SK-N-SH (cell line): Measurements from ENCODE around the gene NCLN.
"Not testable (repeated sequence)": the region's sequence is repeated elsewhere in the genome, so short reads cannot be mapped to it uniquely, and the experiment has no call there.

Experiments
- CTCF ChIP-seq: fragments of 200-600 bp; sonication (generic); IDR thresholded peaks from 2 replicates; pipeline ENCODE4 v1.6.1; 2017; ENCODE audit warnings: antibody characterized with exemption, mild to moderate bottlenecking, moderate library complexity
- FOSL2 ChIP-seq: IDR thresholded peaks from 2 replicates; pipeline ENCODE4 v1.4.0; 2012; ENCODE audit warnings: low read depth, mild to moderate bottlenecking, moderate library complexity, borderline replicate concordance
- NFIC ChIP-seq: IDR thresholded peaks from 2 replicates; pipeline ENCODE4 v1.4.0; 2012; ENCODE audit warnings: borderline replicate concordance
- POLR2AphosphoS5 ChIP-seq: IDR thresholded peaks from 2 replicates; pipeline ENCODE4 v1.6.1; 2012; ENCODE audit warnings: low read depth, low read length
- RAD21 ChIP-seq: IDR thresholded peaks from 2 replicates; pipeline ENCODE4 v1.6.1; 2012; ENCODE audit warnings: mild to moderate bottlenecking, low read length
- RCOR1 ChIP-seq: fragments of 150-350 bp; IDR thresholded peaks from 2 replicates; pipeline ENCODE4 v1.6.1; 2017; ENCODE audit warnings: antibody characterized with exemption, low read length
- RXRA ChIP-seq: IDR thresholded peaks from 2 replicates; pipeline ENCODE4 v1.4.0; 2012; ENCODE audit warnings: low read depth, mild to moderate bottlenecking, borderline replicate concordance
- TF ChIP-seq, protein P1 (sequence below): IDR thresholded peaks from 2 replicates; pipeline ENCODE4 v1.4.0; 2012; ENCODE audit warnings: low read depth, borderline replicate concordance
- TF ChIP-seq, protein P2 (sequence below): IDR thresholded peaks from 2 replicates; pipeline ENCODE4 v1.6.1; 2012; ENCODE audit warnings: mild to moderate bottlenecking, low read depth, low read length, moderate library complexity

DNA sequence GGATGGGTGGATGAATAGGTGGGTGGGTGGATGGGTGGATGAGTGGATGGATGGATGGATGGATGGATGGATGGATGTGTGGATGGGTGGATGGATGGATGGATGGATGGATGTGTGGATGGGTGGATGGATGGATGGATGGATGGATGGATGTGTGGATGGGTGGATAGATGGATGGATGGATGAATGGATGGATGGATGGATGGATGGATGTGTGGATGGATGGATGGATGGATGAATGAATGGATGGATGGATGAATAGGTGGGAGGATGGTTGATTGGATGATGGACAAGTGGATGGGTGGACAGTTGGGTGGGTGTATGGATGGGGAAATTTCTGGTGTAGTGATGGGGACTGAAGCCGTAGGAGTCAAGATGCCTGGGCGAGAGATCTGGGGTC lies 49.9 kb downstream of the NCLN start:
- TF ChIP-seq, protein P1, sequence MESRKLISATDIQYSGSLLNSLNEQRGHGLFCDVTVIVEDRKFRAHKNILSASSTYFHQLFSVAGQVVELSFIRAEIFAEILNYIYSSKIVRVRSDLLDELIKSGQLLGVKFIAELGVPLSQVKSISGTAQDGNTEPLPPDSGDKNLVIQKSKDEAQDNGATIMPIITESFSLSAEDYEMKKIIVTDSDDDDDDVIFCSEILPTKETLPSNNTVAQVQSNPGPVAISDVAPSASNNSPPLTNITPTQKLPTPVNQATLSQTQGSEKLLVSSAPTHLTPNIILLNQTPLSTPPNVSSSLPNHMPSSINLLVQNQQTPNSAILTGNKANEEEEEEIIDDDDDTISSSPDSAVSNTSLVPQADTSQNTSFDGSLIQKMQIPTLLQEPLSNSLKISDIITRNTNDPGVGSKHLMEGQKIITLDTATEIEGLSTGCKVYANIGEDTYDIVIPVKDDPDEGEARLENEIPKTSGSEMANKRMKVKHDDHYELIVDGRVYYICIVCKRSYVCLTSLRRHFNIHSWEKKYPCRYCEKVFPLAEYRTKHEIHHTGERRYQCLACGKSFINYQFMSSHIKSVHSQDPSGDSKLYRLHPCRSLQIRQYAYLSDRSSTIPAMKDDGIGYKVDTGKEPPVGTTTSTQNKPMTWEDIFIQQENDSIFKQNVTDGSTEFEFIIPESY: not testable (repeated sequence)
- TF ChIP-seq RXRA, FOSL2, RAD21, CTCF, RCOR1, POLR2AphosphoS5, NFIC: not testable (repeated sequence)
- TF ChIP-seq, protein P2, sequence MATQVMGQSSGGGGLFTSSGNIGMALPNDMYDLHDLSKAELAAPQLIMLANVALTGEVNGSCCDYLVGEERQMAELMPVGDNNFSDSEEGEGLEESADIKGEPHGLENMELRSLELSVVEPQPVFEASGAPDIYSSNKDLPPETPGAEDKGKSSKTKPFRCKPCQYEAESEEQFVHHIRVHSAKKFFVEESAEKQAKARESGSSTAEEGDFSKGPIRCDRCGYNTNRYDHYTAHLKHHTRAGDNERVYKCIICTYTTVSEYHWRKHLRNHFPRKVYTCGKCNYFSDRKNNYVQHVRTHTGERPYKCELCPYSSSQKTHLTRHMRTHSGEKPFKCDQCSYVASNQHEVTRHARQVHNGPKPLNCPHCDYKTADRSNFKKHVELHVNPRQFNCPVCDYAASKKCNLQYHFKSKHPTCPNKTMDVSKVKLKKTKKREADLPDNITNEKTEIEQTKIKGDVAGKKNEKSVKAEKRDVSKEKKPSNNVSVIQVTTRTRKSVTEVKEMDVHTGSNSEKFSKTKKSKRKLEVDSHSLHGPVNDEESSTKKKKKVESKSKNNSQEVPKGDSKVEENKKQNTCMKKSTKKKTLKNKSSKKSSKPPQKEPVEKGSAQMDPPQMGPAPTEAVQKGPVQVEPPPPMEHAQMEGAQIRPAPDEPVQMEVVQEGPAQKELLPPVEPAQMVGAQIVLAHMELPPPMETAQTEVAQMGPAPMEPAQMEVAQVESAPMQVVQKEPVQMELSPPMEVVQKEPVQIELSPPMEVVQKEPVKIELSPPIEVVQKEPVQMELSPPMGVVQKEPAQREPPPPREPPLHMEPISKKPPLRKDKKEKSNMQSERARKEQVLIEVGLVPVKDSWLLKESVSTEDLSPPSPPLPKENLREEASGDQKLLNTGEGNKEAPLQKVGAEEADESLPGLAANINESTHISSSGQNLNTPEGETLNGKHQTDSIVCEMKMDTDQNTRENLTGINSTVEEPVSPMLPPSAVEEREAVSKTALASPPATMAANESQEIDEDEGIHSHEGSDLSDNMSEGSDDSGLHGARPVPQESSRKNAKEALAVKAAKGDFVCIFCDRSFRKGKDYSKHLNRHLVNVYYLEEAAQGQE: not testable (repeated sequence)
